GM23338 (cell line): ENCODE data around the gene FAM83C. TPM values are rescaled to one million over a fixed set of nuclear protein-coding genes. Genes with fewer than 3 reads are reported as not detected.

Source experiments
- ATAC-seq: fragments of 200-7000 bp; cut with Tn5 transposase; 3 replicates; pipeline ENCODE4 v1.9.1; 2020
- DNase-seq: peaks from one replicate; pipeline ENCODE4 v3.0.0-alpha.2; 2015; ENCODE audit warnings: low spot score
- H2AFZ ChIP-seq: fragments of 200-600 bp; sonication (generic); 2 replicates; pipeline ENCODE4 v1.8.0; 2016; ENCODE audit warnings: antibody characterized with exemption, mild to moderate bottlenecking, moderate library complexity
- H3F3A ChIP-seq: fragments of 200-600 bp; sonication (generic); replicated peaks from 2 replicates; pipeline ENCODE4 v1.8.0; 2017; ENCODE audit warnings: antibody characterized with exemption, mixed run types, low read depth
- H3K27ac ChIP-seq: fragments of 200-600 bp; sonication (generic); 2 replicates; pipeline ENCODE4 v1.6.1; 2016; ENCODE audit warnings: low read depth
- H3K27me3 ChIP-seq: fragments of 200-600 bp; sonication (generic); 2 replicates; pipeline ENCODE4 v1.8.0; 2016; ENCODE audit warnings: mild to moderate bottlenecking, mixed run types, moderate library complexity; ENCODE audit not compliant: insufficient read depth
- H3K36me3 ChIP-seq: fragments of 200-600 bp; sonication (generic); 2 replicates; pipeline ENCODE4 v1.8.0; 2016; ENCODE audit warnings: mild to moderate bottlenecking; ENCODE audit not compliant: insufficient read depth
- H3K4me1 ChIP-seq: fragments of 200-600 bp; sonication (generic); 2 replicates; pipeline ENCODE4 v1.8.0; 2016; ENCODE audit warnings: mild to moderate bottlenecking, moderate library complexity; ENCODE audit not compliant: insufficient read depth
- H3K4me2 ChIP-seq: fragments of 200-600 bp; sonication (generic); 2 replicates; pipeline ENCODE4 v1.7.1; 2017; ENCODE audit warnings: mixed run types
- H3K4me3 ChIP-seq: fragments of 200-600 bp; sonication (generic); 2 replicates; pipeline ENCODE4 v1.6.1; 2016; ENCODE audit warnings: mixed run types
- H3K79me2 ChIP-seq: fragments of 200-600 bp; sonication (generic); replicated peaks from 2 replicates; pipeline ENCODE4 v1.8.0; 2017; ENCODE audit warnings: mild to moderate bottlenecking; ENCODE audit not compliant: insufficient read depth
- H3K9me2 ChIP-seq: fragments of 200-600 bp; sonication (generic); 2 replicates; pipeline ENCODE4 v1.8.0; 2017; ENCODE audit not compliant: insufficient read depth
- H4K20me1 ChIP-seq: fragments of 200-600 bp; sonication (generic); replicated peaks from 2 replicates; pipeline ENCODE4 v1.8.0; 2017; ENCODE audit warnings: mild to moderate bottlenecking; ENCODE audit not compliant: insufficient read depth
- H3K27ac Mint-ChIP-seq: 2 replicates; pipeline ENCODE4 v1.8.0; 2020; ENCODE audit warnings: inconsistent platforms, mild to moderate bottlenecking, moderate library complexity, mixed read lengths
- H3K27me3 Mint-ChIP-seq: 3 replicates; pipeline ENCODE4 v1.8.0; 2022; ENCODE audit warnings: low read depth, mild to moderate bottlenecking, moderate library complexity, mixed read lengths, inconsistent platforms; ENCODE audit not compliant: insufficient read depth, poor library complexity
- H3K36me3 Mint-ChIP-seq: 3 replicates; pipeline ENCODE4 v1.8.0; 2021; ENCODE audit warnings: low read depth, mild to moderate bottlenecking, inconsistent platforms, moderate library complexity, mixed read lengths
- H3K4me1 Mint-ChIP-seq: 3 replicates; pipeline ENCODE4 v1.8.0; 2020; ENCODE audit warnings: mild to moderate bottlenecking, inconsistent platforms, mixed read lengths
- H3K4me3 Mint-ChIP-seq: 3 replicates; pipeline ENCODE4 v1.8.0; 2021; ENCODE audit warnings: moderate library complexity, mild to moderate bottlenecking, inconsistent platforms, mixed read lengths
- H3K9me3 Mint-ChIP-seq: 3 replicates; pipeline ENCODE4 v1.8.0; 2020; ENCODE audit warnings: moderate library complexity, mild to moderate bottlenecking, inconsistent platforms, mixed read lengths
- CREB1 ChIP-seq: fragments of 250-450 bp; sonication (Bioruptor Pico); IDR thresholded peaks from 2 replicates; pipeline ENCODE4 v1.5.0; 2020; ENCODE audit warnings: low read depth, mild to moderate bottlenecking, moderate library complexity
- CTCF ChIP-seq, 2 experiments: fragments of 200-600 bp in 1 of 2; sonication (generic) in 1 of 2; conservative IDR thresholded peaks; 2 replicates each; pipeline versions ENCODE4 v1.5.1 to v1.6.1; 2016 to 2017; ENCODE audit warnings: antibody characterized with exemption in 2 of 2, low read depth in 2 of 2, mild to moderate bottlenecking in 2 of 2, moderate library complexity in 1 of 2
- NANOG ChIP-seq: IDR thresholded peaks from 2 replicates; pipeline ENCODE4 v1.6.1; 2016; ENCODE audit warnings: antibody characterized with exemption, borderline replicate concordance
- REST ChIP-seq: IDR thresholded peaks from one replicate; pipeline ENCODE4 v1.6.1; 2018; ENCODE audit warnings: antibody characterized with exemption; ENCODE audit not compliant: unreplicated experiment
- STAT1 ChIP-seq: IDR thresholded peaks from one replicate; pipeline ENCODE4 v1.6.1; 2016; ENCODE audit warnings: antibody characterized with exemption; ENCODE audit not compliant: unreplicated experiment
- ZNF462 ChIP-seq: fragments of 250-450 bp; sonication (Bioruptor Pico); IDR thresholded peaks from 2 replicates; pipeline ENCODE4 v1.5.0; 2020; ENCODE audit warnings: mild to moderate bottlenecking, moderate library complexity
- polyA plus RNA-seq: library from polyadenylated mRNA; unstranded; fragments of >200 nt; fragmentation: Nextera tagmentation; extraction: Ambion mirVana; gene quantifications from 2 replicates; pipeline ENCODE4 v1.2.1, GENCODE V29; 2016
- total RNA-seq: library from RNA; depleted of rRNA; stranded (reverse); fragments of >200 nt; shearing (Covaris generic); gene quantifications from 2 replicates; pipeline ENCODE4 v1.2.3, GENCODE V29; 2014
- TF ChIP-seq, protein P1 (sequence below): IDR thresholded peaks from 2 replicates; pipeline ENCODE4 v1.6.1; 2016; ENCODE audit warnings: antibody characterized with exemption

FAM83C gene
- total and polyA plus RNA-seq, 2 experiments from 2014 or later: 0.10 TPM; not detected in 1

- TF ChIP-seq ZNF462 (CRISPR knock-in tag): no peak
Measured at GRCh38 chr20:35304956-35305355, 12.7 kb upstream of the FAM83C start (continued).

DNA sequence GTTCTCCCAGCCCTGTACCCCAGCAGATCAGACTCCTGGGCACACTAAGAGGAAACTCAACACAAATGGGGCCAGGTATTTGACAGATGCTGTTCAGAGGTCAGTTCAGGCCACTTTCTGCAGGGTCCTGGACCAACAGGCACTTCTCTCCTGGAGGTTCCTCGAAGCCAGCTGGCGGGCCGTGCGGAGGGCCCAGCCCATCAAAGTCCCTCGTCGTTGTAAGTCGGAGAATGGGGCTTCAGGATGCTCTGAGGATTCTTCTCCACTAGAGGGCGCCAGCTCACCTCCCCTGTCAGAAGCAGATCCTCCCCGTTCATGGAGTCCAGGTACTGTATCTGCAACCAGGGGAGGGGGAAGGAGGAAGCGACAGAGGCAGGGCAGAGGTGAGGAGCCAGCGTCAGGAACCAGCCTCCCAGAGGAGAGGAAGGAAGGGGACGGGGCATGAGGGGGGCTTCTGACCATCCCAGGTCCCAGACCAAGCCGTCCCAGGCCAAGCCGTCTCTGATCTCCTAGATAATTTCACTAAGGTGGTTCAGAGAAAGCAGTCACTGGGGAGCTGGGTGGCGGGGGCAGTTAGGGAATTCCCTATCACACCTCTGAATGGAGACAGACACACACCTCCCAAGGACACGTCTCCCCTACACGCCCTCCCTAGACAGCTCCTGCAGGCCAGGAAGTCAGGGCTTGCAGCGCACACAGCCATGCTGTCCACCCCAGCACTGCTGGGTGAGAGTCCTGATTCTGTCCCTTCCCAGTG is 11.7 kb upstream of the FAM83C start:
- Histone ChIP-seq H3K9me2 (no peaks in the 10 kb centered on the region), H3K27me3 (no peaks in the 10 kb centered on the region), H3F3A (peaks cover 9% of the 10 kb centered on the region; the same call in 1 of the 2 replicates), H3K79me2 (no peaks in the 10 kb centered on the region), H4K20me1 (no peaks in the 10 kb centered on the region), H2AFZ (no peak overlapping the region), H3K4me2 (peak overlapping the region; percentile 73), H3K4me3 (peak overlapping the region; percentile 45; the same call in 1 of the 2 replicates), H3K4me1 (peaks cover 9% of the 10 kb centered on the region), H3K27ac (peak overlapping the region; percentile 74; the same call in 1 of the 2 replicates), H3K36me3 (no peaks in the 10 kb centered on the region)
- peaks cover 7% of the 10 kb centered on the region; the same call in 1 of the 3 replicates for H3K36me3 Mint-ChIP-seq
- no peak for TF ChIP-seq REST
- TF ChIP-seq, protein P1, sequence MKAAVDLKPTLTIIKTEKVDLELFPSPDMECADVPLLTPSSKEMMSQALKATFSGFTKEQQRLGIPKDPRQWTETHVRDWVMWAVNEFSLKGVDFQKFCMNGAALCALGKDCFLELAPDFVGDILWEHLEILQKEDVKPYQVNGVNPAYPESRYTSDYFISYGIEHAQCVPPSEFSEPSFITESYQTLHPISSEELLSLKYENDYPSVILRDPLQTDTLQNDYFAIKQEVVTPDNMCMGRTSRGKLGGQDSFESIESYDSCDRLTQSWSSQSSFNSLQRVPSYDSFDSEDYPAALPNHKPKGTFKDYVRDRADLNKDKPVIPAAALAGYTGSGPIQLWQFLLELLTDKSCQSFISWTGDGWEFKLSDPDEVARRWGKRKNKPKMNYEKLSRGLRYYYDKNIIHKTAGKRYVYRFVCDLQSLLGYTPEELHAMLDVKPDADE: no peak
- TF ChIP-seq STAT1: no peak
- TF ChIP-seq NANOG: no peak
- peak; percentile 93 to 99 for TF ChIP-seq CTCF (conservative IDR thresholded peaks at IDR 0.05; ENCODE audit: low read depth in 2 of 2)
- TF ChIP-seq CREB1 (CRISPR knock-in tag): peak; percentile 69
- peaks cover 7% of the 10 kb centered on the region for H3K27me3 Mint-ChIP-seq
- DNase-seq (peak; percentile 98), ATAC-seq (peak; percentile 87)
- no peak overlapping the region; the same call in 1 of the 2 replicates for H3K27ac Mint-ChIP-seq
- H3K4me3 Mint-ChIP-seq: peak overlapping the region; percentile 54; the same call in 2 of the 3 replicates
- peaks cover 19% of the 10 kb centered on the region; the same call in 2 of the 3 replicates for H3K4me1 Mint-ChIP-seq
- no peaks in the 10 kb centered on the region for H3K9me3 Mint-ChIP-seq
